GM18517 (cell line): ENCODE results near the gene ST7L.

Experiments
- ATAC-seq: cut with Tn5 transposase; IDR thresholded peaks from one replicate; pipeline ENCODE4 v1.9.1; 2021; ENCODE audit warnings: mild to moderate bottlenecking, moderate library complexity; ENCODE audit not compliant: unreplicated experiment

Gene ST7L

DNA sequence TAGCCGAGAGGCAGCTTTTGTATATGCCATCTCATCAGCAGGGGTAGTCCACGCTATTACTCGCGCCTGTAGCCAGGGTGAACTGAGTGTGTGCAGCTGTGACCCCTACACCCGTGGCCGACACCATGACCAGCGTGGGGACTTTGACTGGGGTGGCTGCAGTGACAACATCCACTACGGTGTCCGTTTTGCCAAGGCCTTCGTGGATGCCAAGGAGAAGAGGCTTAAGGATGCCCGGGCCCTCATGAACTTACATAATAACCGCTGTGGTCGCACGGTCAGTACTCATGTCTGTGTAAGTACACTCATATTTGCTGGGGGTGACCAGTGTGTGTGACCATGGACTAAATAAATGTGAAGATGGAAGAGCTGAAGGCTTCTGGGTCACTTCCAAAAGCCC, 102.8 kb downstream of the ST7L start:
- ATAC-seq, result no peak

GRCh38 chr1:112515311-112516009, 103.5 kb downstream of the ST7L start:
- ATAC-seq, result no peak

DNA sequence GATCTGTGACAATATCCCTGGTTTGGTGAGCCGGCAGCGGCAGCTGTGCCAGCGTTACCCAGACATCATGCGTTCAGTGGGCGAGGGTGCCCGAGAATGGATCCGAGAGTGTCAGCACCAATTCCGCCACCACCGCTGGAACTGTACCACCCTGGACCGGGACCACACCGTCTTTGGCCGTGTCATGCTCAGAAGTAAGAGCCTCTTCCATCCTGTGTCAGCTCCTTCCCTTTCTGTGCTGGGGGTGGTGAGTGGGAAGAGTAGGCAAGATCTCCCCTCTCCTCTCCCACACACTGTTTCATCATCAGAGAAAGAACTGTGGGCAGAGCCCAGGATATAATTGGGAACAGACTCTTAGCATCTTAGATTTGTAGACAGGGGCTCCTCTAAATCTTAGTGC, 104.0 kb downstream of the ST7L start:
- ATAC-seq, result no peak

GRCh38 chr1:112513112-112513870, 105.7 kb downstream of the ST7L start:
- no peak for ATAC-seq

- ATAC-seq, result no peak
Observed at GRCh38 chr1:112511897-112512296, 107.0 kb downstream of the ST7L start.

DNA sequence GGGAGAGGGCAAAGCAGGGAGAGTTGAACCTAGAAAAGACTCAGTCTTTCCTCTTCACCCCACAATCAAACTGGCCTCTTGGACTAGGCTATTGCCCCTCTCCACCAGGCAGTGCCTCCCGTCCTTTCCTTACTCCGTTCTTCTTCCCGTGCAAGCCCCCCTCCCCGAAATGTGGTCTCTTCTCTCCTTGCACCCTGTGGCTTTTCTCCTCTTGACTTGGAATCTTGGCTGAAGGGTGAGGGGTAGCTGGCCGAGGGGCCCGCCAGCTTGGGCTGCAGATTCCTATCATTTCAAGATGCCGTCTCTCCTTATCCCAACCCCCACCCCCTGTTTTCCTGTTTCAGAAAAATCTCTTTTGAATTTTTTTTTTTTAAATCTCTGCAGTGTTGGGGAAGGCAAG, 108.6 kb downstream of the ST7L start:
- ATAC-seq, result no peak

DNA sequence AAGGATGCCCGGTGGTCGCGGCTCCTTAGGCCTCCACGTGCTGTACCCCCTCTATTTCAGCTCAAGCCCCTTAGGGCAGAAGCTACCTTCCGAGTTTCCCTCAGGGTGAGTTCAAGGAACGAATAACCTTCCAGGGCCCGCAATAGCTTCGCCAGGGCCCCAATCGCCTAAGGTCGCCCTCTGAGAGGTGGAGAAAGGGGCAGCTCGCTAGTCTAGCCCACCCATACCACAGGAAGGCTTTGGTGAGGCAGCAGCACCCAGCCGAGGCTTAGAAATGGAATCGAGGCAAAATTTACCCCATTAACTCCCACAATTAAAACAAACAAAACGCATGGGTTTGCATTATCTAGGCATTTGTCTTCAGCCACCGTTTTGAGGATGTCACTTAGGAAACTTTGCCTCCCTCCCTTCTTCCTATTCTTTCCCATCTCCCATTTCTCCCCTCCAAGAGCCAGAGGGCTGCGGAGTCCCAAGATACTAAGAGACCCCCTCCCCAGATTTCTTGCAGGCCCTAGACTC, 109.2 kb downstream of the ST7L start:
- no peak for ATAC-seq

GRCh38 chr1:112509005-112509659, 109.8 kb downstream of the ST7L start:
- ATAC-seq, result no peak

DNA sequence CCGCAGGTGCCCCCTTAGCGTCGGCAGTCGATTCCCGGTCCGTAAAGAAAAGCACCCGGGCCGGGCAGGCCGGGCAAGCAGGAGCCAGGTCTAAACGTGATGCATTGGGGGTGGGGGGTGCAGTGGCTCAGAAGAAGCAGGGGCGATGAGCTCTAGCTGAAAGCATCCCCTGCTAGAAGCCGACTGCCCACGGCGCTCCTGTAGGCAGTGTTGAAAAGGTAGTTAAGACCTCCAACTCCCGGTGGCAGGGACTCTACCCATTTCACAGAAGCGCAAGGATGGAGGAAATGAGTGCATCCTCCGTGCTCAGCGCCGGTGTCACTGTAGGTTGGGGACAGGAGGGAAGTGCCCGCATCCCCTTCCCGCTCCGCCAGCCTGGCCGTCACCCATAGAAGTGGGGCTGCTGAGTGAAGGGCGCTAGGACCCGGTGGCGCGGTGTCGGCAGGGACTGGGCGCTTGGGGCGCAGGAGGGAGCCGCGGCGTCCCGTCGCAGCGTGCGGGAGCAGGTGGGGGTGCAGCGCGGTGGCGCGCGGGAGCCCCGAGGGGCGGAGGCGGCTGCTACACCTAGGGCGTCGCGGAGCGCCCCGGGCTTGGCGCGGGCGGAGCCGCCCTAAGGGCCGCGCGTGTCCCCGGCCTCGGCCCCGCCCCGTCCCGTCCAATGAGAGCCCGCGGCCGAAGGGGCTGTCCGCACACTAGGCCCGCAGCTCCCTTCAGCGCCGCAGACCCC, 110.5 kb downstream of the ST7L start, which contains the start of gene WNT2B:
Gene WNT2B, plus strand, starts transcription at position 688 of the 727 bp plus-strand sequence. CDS start 298 bp downstream, outside the sequence.
- no peak for ATAC-seq

GRCh38 chr1:112507921-112508277, 111.0 kb downstream of the ST7L start:
- ATAC-seq, result no peak

DNA sequence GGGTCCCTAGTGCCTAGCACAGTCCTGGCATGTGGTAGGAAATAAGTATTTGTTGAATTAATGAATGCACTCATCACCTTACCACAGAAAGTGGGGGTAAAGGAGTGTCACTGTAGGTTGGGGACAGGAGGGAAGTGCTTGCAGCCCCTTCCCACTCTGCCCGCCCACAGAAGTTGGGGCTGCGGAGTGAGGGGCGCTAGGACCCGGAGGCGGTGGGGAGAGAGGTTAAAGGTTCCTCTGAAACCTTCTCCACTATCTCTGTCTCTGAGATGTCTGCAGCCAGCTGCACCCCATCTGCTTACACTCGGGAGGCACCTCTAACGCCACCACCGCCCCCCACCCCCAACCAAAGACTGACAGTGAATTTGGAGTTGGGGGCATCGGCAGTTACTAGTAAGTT, 111.6 kb downstream of the ST7L start:
- no peak for ATAC-seq

DNA sequence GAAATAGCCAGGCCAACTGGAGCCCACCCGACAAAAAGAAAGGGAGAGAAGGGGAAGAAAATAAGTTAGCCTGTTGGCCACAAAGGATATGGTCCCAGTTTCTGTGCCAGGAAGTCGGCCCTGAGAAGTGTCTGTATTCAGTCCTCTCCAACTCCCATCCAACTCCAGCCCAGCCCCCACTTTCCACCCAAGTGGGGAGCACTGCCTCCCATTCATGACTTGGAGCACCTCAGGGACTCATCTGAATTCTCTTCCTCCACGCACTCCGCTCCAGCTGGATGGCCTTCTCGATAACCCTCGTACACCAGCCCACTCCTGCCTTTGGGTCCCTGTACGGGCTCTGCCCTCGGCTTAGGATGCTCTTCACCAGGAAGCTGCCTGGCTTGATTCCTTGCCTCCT, 112.2 kb downstream of the ST7L start:
- ATAC-seq, result no peak

- ATAC-seq, result no peak
Observed at GRCh38 chr1:112506306-112506705, 112.6 kb downstream of the ST7L start.

DNA sequence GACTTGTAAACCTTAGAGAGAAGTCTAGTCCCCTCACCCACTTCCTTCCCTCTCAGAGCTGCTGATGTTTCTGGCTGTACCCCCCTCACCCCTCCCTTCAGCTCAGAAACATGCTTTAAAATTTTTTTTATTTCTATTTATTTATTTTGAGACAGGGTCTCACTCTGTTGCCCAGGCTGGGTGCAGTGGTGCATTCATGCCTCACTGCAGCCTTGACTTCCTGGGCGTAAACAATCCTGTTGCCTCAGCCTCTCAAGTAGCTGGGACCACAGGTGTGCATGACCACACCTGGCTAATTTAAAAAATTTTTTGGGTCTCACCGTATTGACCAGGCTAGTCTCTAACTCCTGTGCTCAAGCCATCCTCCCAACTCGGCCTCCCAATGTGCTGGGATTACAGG, 113.1 kb downstream of the ST7L start:
- no peak for ATAC-seq

DNA sequence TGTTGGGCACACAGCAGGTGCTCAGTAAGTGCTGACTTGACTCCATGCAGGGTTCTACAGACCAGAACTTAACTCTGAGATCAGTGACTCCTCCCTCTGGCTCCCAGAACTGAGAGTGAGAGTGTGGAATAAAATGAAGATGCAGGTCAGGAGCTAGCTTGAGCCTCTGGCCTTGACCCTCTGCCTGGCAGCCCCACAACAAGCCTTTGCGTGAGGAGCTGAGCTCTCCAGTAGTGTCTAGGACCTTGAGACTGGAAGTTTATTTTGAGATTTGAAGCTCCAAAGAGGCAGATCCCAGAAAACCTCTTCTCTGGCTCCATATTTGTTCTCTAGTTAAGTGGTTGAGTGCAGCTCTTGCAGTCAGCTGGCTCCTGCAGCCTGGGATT, 113.5 kb downstream of the ST7L start:
- no peak for ATAC-seq

- ATAC-seq, result no peak
Observed at GRCh38 chr1:112504661-112505399, 114.1 kb downstream of the ST7L start.

GRCh38 chr1:112504001-112504660, 114.8 kb downstream of the ST7L start:
- ATAC-seq, result no peak

- no peak for ATAC-seq
Observed at GRCh38 chr1:112502826-112503225, 116.1 kb downstream of the ST7L start.

- ATAC-seq, result no peak
Observed at GRCh38 chr1:112501810-112502641, 116.9 kb downstream of the ST7L start.
